Esophagus squamous epithelium (tissue), 5 donors: ENCODE data around the gene CACNB4. TPM values are rescaled to one million over a fixed set of nuclear protein-coding genes. Genes with fewer than 3 reads are reported as not detected.
A peak's percentile ranks its signal among the peaks of the same experiment; 100 is the strongest.
"Not testable (repeated sequence)": the region's sequence is repeated elsewhere in the genome, so short reads cannot be mapped to it uniquely, and the experiment has no call there.

Experiments
- DNase-seq: peaks from one replicate; lab custom pipeline; 2025; lab: John Stamatoyannopoulos, UW
- H3K27ac ChIP-seq, 4 donors: fragments of 200-600 bp; sonication (generic); one replicate each; pipeline ENCODE4 v1.5.1; 2016 to 2019; ENCODE audit warnings: mild to moderate bottlenecking in 1 of 4
- H3K27me3 ChIP-seq, 4 donors: fragments of 200-600 bp; sonication (generic); 1 replicate in 3 of 4; 2 replicates in 1 of 4; pipeline versions ENCODE4 v1.5.1 to v1.6.0; 2017 to 2021; ENCODE audit warnings: antibody characterized with exemption in 1 of 4
- H3K36me3 ChIP-seq, 3 donors: fragments of 200-600 bp; sonication (generic); one replicate each; pipeline ENCODE4 v1.5.1; 2016 to 2019
- H3K4me1 ChIP-seq, 3 donors: fragments of 200-600 bp; sonication (generic); one replicate each; pipeline ENCODE4 v1.5.1; 2017 to 2019
- H3K4me3 ChIP-seq, 4 donors: fragments of 200-600 bp; sonication (generic); 1 replicate in 3 of 4; 2 replicates in 1 of 4; pipeline ENCODE4 v1.5.1; 2016 to 2019; ENCODE audit warnings: mild to moderate bottlenecking in 2 of 4, moderate library complexity in 1 of 4
- H3K9me3 ChIP-seq, 3 donors: fragments of 200-600 bp; sonication (generic); one replicate each; pipeline ENCODE4 v1.5.1; 2016 to 2019
- CTCF ChIP-seq, 6 experiments: fragments of 450-650 bp in 4 of 6; fragments of 200-600 bp in 2 of 6; sonication (generic) in 2 of 6; IDR thresholded peaks; one replicate each; pipeline ENCODE4 v1.5.1; 2016 to 2019; ENCODE audit warnings: antibody characterized with exemption in 6 of 6, mild to moderate bottlenecking in 4 of 6, moderate library complexity in 4 of 6
- POLR2A ChIP-seq, 4 donors: fragments of 450-650 bp; IDR thresholded peaks; one replicate each; pipeline ENCODE4 v1.6.1; 2017; ENCODE audit warnings: antibody characterized with exemption in 4 of 4, mild to moderate bottlenecking in 4 of 4, moderate library complexity in 3 of 4
- WGBS, 2 donors: methylation state at CpG; one replicate each; pipeline ENCODE4 v1.1.5; 2018; 5-methylcytosine and 5-hydroxymethylcytosine counted together
- intact Hi-C: fragments of 100-400 bp; cut with DNase I; formaldehyde crosslinking; loops from one replicate; pipeline ENCODE4 v1.15.0; 2022
- total RNA-seq, 4 donors: library from RNA; depleted of rRNA; stranded (reverse); fragments of >200 nt; gene quantifications; one replicate each; pipeline ENCODE4 v1.1.0, GENCODE V29; 2016
- donor health status: DM: yes; HTN: yes; CAD: no.

The CACNB4 gene
- total RNA-seq, 4 donors from 2014 or later, result 6.1 to 11.1 (median 7.2) TPM

DNA sequence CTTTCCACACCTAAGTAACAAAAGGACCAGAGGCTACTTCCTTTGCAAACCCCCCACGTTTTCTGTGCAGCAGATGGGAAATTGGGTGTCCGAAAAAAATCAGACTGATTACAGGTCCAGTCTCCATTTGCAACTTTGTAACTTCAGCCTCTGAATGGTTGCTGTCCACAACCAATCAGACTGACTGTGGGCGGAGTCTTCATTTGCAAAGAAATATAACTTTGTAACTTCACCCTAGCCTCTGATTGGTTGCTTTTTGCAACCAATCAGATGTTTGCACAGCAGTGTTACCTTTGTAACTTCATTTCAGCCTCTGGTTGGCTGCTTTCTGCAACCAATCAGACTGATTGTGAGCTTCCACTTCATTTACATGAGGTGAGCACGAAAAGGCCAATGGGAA is 27.8 kb upstream of the CACNB4 start:
- no peak for DNase-seq
- Histone ChIP-seq H3K36me3 (peaks cover 0 to 92% (median 0%) of the 10 kb centered on the region in 3 donors), H3K27ac (no peak overlapping the region), H3K9me3 (no peaks in the 10 kb centered on the region), H3K27me3 (no peaks in the 10 kb centered on the region), H3K4me3 (no peak overlapping the region), H3K4me1 (no peaks in the 10 kb centered on the region)
- TF ChIP-seq CTCF (IDR thresholded peaks at IDR 0.05), result no peak
- intact Hi-C loops, result no loop called here
- WGBS, 2 donors, result 88 to 95% methylated on average over 4 of the region's 4 CpGs

DNA sequence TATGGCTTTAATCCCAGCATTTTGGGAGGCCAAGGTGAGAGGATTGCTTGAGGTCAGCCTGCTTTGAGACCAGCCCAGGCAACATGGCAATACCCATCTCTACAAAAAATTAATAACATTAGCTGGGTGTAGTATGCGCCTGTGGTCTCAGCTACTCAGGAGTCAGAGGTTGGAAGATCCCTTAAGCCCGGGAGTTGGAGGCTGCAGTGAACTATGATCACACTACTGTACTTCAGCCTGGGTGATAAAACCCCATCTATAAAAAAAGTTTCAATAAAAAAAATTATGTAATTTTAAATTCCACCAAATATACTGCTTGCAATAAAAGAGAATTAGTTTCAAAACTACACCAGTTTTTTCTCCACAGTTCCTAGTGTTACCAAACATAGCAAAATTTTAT is 23.3 kb upstream of the CACNB4 start:
- Histone ChIP-seq H3K27ac (no peak overlapping the region), H3K36me3 (peaks cover 0 to 78% (median 0%) of the 10 kb centered on the region in 3 donors), H3K4me1 (no peaks in the 10 kb centered on the region), H3K27me3 (no peaks in the 10 kb centered on the region), H3K9me3 (no peaks in the 10 kb centered on the region), H3K4me3 (no peak overlapping the region)
- DNase-seq, result no peak
- no peak for TF ChIP-seq POLR2A (IDR thresholded peaks at IDR 0.05)
- TF ChIP-seq CTCF (IDR thresholded peaks at IDR 0.05), result no peak
- intact Hi-C loops, result no loop called here
- 95% methylated on average over 2 of the region's 2 CpGs for WGBS, 2 donors

DNA sequence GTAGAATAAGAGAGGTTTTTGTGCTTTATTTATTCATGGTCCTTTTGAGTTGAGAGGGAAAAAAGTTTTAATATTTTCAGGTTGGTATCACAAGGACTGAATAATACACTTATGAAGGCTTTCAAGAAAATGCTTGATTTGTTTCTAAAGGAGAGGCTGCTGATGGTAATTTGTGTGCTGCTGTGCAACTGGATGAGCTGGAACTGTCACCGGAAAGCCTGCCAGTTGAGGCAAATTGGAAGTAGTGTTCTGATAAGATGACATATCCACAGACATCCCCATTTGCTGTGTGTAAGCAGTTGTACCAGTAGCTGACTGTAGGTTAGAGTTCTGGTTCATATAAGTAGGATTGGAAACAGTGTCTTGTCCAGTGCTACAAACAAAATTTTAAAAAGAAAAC is 21.6 kb upstream of the CACNB4 start:
- H3K9me3 ChIP-seq, result no peaks in the 10 kb centered on the region
- no peak overlapping the region for H3K27ac ChIP-seq
- H3K27me3 ChIP-seq, result no peaks in the 10 kb centered on the region
- TF ChIP-seq CTCF (IDR thresholded peaks at IDR 0.05) (no peak), POLR2A (IDR thresholded peaks at IDR 0.05) (no peak)
- 89 to 92% methylated on average over 1 of the region's 1 CpG for WGBS, 2 donors
- peaks cover 0 to 62% (median 0%) of the 10 kb centered on the region in 3 donors for H3K36me3 ChIP-seq
- H3K4me3 ChIP-seq, result no peak overlapping the region
- intact Hi-C loops, result no loop called here
- no peak for DNase-seq
- no peaks in the 10 kb centered on the region for H3K4me1 ChIP-seq

DNA sequence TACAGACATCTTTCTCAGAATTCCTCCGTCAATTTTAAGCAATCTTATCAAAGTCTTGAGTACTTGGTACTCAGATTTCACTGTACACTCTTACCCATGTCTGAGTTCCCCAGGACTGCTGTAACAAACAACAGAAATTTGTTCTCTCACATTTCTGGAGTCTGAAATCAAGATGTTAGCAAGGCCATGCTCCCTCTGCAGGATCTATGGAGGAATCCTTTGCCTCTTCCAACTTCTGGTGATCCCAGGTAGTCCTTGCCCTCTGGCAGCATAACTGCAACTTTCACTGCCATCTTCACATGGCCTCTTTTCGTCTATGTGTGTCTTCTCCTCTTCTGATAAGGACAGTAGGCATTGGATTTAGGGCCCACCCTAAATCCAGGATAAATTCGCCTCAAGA is 17.1 kb upstream of the CACNB4 start:
- Histone ChIP-seq H3K27ac (no peak overlapping the region), H3K9me3 (no peaks in the 10 kb centered on the region), H3K4me3 (no peak overlapping the region), H3K36me3 (peaks cover 0 to 17% (median 0%) of the 10 kb centered on the region in 3 donors), H3K4me1 (no peaks in the 10 kb centered on the region), H3K27me3 (no peaks in the 10 kb centered on the region)
- 76 to 85% methylated on average over 3 of the region's 3 CpGs for WGBS, 2 donors
- TF ChIP-seq POLR2A (IDR thresholded peaks at IDR 0.05) (no peak), CTCF (IDR thresholded peaks at IDR 0.05) (peak in 1 of 6 experiments; percentile 32)
- intact Hi-C loops, result loop anchor here (10.0 kb wide), 1 partner anchor 81 kb away; no protein-coding TSS in a partner anchor
- DNase-seq, result no peak

DNA sequence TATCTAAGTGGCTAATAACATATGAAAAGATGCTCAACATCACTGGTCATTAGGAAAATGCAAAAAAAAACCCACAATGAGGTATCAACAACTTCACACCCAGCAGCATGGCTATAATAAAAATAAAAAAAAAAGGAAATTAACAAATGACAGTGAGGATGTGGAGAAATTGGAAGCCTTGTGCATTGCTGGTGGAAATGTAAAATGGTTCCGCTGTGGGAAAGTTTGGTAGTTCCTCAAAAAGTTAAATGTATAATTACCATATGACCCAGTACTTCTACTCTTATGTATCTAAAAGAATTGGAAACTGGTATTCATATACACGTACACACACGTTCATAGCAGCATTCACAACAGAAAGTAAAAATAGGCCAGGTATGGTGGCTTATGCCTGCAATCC is 15.5 kb upstream of the CACNB4 start:
- peaks cover 0 to 2% (median 0%) of the 10 kb centered on the region in 3 donors for H3K36me3 ChIP-seq
- intact Hi-C loops, result loop anchor here (10.0 kb wide), 1 partner anchor 80 kb away; no protein-coding TSS in a partner anchor
- no peaks in the 10 kb centered on the region for H3K27me3 ChIP-seq
- TF ChIP-seq CTCF (IDR thresholded peaks at IDR 0.05), result no peak
- no peak for TF ChIP-seq POLR2A (IDR thresholded peaks at IDR 0.05)
- no peak overlapping the region for H3K4me3 ChIP-seq
- H3K4me1 ChIP-seq, result no peaks in the 10 kb centered on the region
- no peak for DNase-seq
- H3K27ac ChIP-seq, result no peak overlapping the region
- no peaks in the 10 kb centered on the region for H3K9me3 ChIP-seq
- WGBS, 2 donors, result 70 to 82% methylated on average over 3 of the region's 3 CpGs

GRCh38 chr2:152107140-152107539 is 8.3 kb upstream of the CACNB4 start:
- DNase-seq, H3K36me3 ChIP-seq, H3K9me3 ChIP-seq, H3K27me3 ChIP-seq, H3K4me3 ChIP-seq, intact Hi-C loops, H3K27ac ChIP-seq, H3K4me1 ChIP-seq: not testable (repeated sequence)
- WGBS, 2 donors, result 83 to 88% methylated on average over 7 to 12 of the region's 13 CpGs
